Measurements from ENCODE around the gene SKIDA1.

SKIDA1 gene

DNA sequence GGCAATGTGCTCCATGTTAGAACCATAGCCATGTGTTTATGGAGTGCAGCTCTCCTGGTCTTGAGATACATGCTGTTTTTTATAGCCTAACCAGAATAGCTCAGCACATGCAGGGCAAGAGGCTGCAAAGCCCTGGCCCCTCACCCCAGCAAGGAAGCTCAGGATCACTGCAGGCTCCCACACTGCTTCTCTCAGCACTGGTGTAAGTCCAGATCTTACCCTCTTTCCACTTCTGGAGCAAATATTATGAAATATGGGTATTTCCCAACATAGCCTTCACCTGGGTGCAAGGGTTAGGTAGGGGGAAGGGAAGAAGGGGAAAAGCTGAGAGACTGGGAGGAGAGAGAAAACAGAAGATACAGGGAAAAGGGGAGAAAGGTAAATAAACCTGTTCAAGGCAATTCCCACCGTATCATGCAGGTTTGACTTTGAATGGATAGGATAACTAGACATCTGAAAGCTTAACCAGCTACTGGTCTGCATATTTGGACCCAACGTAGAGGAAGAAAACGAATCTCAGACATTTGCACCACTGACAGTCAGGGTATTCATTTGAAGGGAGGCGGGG is 19.7 kb downstream of the SKIDA1 start:
- TF ChIP-seq MYC (IDR thresholded peaks at IDR 0.05; ENCODE audit: low read depth, low read length) (no peak), POLR2A (IDR thresholded peaks at IDR 0.05; ENCODE audit: extremely low read depth, insufficient read length) (no peak)
- TF ChIP-seq, protein P1, sequence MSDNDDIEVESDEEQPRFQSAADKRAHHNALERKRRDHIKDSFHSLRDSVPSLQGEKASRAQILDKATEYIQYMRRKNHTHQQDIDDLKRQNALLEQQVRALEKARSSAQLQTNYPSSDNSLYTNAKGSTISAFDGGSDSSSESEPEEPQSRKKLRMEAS (IDR thresholded peaks at IDR 0.05; ENCODE audit: low read depth, low read length), result no peak
- TF ChIP-seq, protein P2, sequence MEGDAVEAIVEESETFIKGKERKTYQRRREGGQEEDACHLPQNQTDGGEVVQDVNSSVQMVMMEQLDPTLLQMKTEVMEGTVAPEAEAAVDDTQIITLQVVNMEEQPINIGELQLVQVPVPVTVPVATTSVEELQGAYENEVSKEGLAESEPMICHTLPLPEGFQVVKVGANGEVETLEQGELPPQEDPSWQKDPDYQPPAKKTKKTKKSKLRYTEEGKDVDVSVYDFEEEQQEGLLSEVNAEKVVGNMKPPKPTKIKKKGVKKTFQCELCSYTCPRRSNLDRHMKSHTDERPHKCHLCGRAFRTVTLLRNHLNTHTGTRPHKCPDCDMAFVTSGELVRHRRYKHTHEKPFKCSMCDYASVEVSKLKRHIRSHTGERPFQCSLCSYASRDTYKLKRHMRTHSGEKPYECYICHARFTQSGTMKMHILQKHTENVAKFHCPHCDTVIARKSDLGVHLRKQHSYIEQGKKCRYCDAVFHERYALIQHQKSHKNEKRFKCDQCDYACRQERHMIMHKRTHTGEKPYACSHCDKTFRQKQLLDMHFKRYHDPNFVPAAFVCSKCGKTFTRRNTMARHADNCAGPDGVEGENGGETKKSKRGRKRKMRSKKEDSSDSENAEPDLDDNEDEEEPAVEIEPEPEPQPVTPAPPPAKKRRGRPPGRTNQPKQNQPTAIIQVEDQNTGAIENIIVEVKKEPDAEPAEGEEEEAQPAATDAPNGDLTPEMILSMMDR (IDR thresholded peaks at IDR 0.05; ENCODE audit: low read depth, low read length), result no peak
- no peak for DNase-seq (ENCODE audit: low read depth)
- no peak overlapping the region for H3K4me3 ChIP-seq (ENCODE audit: low read depth, low read length)

DNA sequence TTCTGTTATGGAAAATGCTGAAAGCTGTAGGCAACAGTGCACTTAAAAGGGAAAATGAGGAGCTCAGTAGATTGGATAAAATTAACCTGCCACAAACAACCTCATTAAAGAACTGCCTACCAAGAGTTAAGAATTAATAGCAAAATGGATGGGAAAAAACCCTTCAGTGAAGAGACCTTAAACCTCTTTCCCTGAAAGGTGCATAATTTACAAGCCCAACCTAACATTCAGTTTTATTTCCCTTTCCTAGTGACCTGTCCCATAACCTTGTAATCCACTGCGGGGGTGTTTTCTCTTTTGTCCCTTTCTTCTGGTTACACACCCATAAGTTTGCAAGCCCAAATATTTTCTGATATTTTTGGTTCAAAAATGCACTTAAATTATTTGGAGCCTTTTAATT is 21.9 kb downstream of the SKIDA1 start:
- TF ChIP-seq, protein P2 (IDR thresholded peaks at IDR 0.05; ENCODE audit: low read depth, low read length), result no peak
- TF ChIP-seq POLR2A (IDR thresholded peaks at IDR 0.05; ENCODE audit: extremely low read depth, insufficient read length), result no peak
- TF ChIP-seq MYC (IDR thresholded peaks at IDR 0.05; ENCODE audit: low read depth, low read length), result no peak
- TF ChIP-seq, protein P1 (IDR thresholded peaks at IDR 0.05; ENCODE audit: low read depth, low read length), result no peak

DNA sequence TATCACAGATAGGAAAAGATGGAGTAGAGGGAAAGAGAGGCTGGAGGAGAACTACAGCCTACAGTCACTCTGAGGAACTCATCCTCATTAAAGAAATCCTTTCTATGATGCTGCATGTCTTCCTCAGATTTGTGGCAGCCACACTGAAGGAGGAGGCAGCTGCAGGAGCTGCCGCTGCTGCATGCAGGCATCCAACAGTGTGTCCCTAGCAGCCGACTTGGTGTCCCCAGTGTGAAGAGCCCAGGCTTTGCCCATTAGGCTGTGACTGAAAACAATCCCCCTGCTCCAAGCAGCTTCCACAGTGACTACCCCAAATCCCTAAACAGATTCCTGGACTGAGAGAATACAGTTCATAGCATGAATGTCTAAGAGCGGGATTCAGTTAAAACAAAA is 23.1 kb downstream of the SKIDA1 start:
- DNase-seq (ENCODE audit: low read depth), result no peak
- H3K4me3 ChIP-seq (ENCODE audit: low read depth, low read length), result no peak overlapping the region
- TF ChIP-seq, protein P2 (IDR thresholded peaks at IDR 0.05; ENCODE audit: low read depth, low read length), result no peak
- TF ChIP-seq MYC (IDR thresholded peaks at IDR 0.05; ENCODE audit: low read depth, low read length), result no peak
- TF ChIP-seq POLR2A (IDR thresholded peaks at IDR 0.05; ENCODE audit: extremely low read depth, insufficient read length), result no peak
- TF ChIP-seq, protein P1 (IDR thresholded peaks at IDR 0.05; ENCODE audit: low read depth, low read length), result no peak

More for the DNA sequence above, 21.9 kb downstream of the SKIDA1 start:
- H3K4me3 ChIP-seq (ENCODE audit: low read depth, low read length), result no peak overlapping the region
- no peak for DNase-seq (ENCODE audit: low read depth)

DNA sequence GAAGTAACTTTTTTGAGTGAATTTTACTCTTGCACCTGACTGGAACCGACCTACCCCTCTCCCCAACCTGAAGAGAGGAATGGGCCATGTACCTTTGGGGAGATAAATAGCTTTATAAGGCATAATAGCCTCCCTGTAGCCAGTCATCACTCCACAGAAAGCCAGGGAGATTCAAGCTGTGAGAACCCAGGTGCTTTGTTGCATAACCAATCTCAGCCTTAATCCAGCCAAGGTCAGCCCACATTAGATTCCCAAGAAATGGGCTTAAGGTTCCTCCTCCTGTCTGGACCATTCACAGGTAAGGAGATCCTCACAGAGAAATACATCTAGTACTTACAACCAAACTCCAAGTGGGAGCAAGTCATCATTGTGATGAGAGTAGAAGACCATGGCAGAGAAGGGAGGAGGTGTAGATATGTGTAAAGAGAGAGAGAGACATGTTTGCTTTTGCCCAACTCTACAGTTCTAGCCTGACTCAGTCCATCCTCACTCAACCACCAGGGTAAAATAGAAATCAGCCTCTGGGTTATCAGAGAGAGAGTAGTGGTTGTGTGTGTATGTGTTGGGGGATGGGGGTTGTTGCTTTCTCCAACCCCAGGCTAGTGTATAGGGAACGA is 23.6 kb downstream of the SKIDA1 start:
- H3K4me3 ChIP-seq (ENCODE audit: low read depth, low read length), result no peak overlapping the region
- no peak for TF ChIP-seq MYC (IDR thresholded peaks at IDR 0.05; ENCODE audit: low read depth, low read length)
- TF ChIP-seq POLR2A (IDR thresholded peaks at IDR 0.05; ENCODE audit: extremely low read depth, insufficient read length), result no peak
- TF ChIP-seq, protein P1 (IDR thresholded peaks at IDR 0.05; ENCODE audit: low read depth, low read length), result no peak
- TF ChIP-seq, protein P2 (IDR thresholded peaks at IDR 0.05; ENCODE audit: low read depth, low read length), result no peak
- no peak for DNase-seq (ENCODE audit: low read depth)

DNA sequence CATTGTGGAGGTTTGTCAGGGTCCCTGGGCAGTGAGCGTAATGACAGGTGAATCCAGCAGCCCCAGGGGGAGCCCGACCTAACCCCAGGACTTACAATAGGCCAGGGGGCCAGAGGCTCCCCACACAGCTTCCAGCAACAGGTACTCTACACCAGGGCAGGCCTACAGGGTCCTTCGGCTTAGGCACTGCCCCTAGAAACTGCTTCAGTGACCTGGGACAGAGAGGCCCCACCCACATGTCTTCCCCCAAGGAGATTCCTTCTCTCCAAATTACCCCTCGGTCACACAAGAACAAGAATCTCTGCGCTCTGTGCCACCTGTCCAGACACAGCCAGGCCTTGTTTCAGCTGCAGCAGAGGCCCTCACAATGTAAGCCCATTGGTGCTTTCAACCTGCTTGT is 24.4 kb downstream of the SKIDA1 start:
- TF ChIP-seq MYC (IDR thresholded peaks at IDR 0.05; ENCODE audit: low read depth, low read length), result no peak
- TF ChIP-seq, protein P1 (IDR thresholded peaks at IDR 0.05; ENCODE audit: low read depth, low read length), result no peak
- TF ChIP-seq POLR2A (IDR thresholded peaks at IDR 0.05; ENCODE audit: extremely low read depth, insufficient read length), result no peak
- TF ChIP-seq, protein P2 (IDR thresholded peaks at IDR 0.05; ENCODE audit: low read depth, low read length), result no peak
- DNase-seq (ENCODE audit: low read depth), result no peak
- H3K4me3 ChIP-seq (ENCODE audit: low read depth, low read length), result no peak overlapping the region
